ENCODE measurements around the gene IFI27L1.
A peak's percentile ranks its signal among the peaks of the same experiment; 100 is the strongest.

Gene IFI27L1

GRCh38 chr14:94079891-94080620 is 1.1 kb upstream of the IFI27L1 start:
- peak overlapping the region; percentile 87 for H3K4me3 ChIP-seq
- no peak for DNase-seq (ENCODE audit: low spot score)
- TF ChIP-seq CTCF (IDR thresholded peaks at IDR 0.05), result no peak

GRCh38 chr14:94081386-94081820 is 293 bp downstream of the IFI27L1 start:
- H3K4me3 ChIP-seq, result peak overlapping the region; percentile 87
- TF ChIP-seq CTCF (IDR thresholded peaks at IDR 0.05), result no peak
- no peak for DNase-seq (ENCODE audit: low spot score)
- peak overlapping the region; percentile 92 to 98 for H3K27ac ChIP-seq

More at GRCh38 chr14:94079891-94080620, 1.1 kb upstream of the IFI27L1 start:
- H3K27ac ChIP-seq, result peak overlapping the region; percentile 92 to 98

- DNase-seq (ENCODE audit: low spot score), result no peak
- no peak for TF ChIP-seq CTCF (IDR thresholded peaks at IDR 0.05)
- H3K4me3 ChIP-seq, result no peak overlapping the region
- no peak overlapping the region for H3K27ac ChIP-seq
Measured at GRCh38 chr14:94087891-94088290, 6.8 kb downstream of the IFI27L1 start.

- H3K27ac ChIP-seq, result no peak overlapping the region
- H3K4me3 ChIP-seq, result no peak overlapping the region
- TF ChIP-seq CTCF (IDR thresholded peaks at IDR 0.05), result no peak
- DNase-seq (ENCODE audit: low spot score), result no peak
Measured at GRCh38 chr14:94088516-94088915, 7.4 kb downstream of the IFI27L1 start.

GRCh38 chr14:94089479-94089878 is 8.4 kb downstream of the IFI27L1 start:
- DNase-seq (ENCODE audit: low spot score), result no peak
- no peak overlapping the region for H3K27ac ChIP-seq
- no peak overlapping the region for H3K4me3 ChIP-seq
- no peak for TF ChIP-seq CTCF (IDR thresholded peaks at IDR 0.05)

- TF ChIP-seq CTCF (IDR thresholded peaks at IDR 0.05), result no peak
- H3K27ac ChIP-seq, result no peak overlapping the region
- H3K4me3 ChIP-seq, result no peak overlapping the region
- DNase-seq (ENCODE audit: low spot score), result no peak
Measured at GRCh38 chr14:94093418-94093817, 12.3 kb downstream of the IFI27L1 start.

- no peak for DNase-seq (ENCODE audit: low spot score)
- H3K27ac ChIP-seq, result no peak overlapping the region
- no peak for TF ChIP-seq CTCF (IDR thresholded peaks at IDR 0.05)
- no peak overlapping the region for H3K4me3 ChIP-seq
Measured at GRCh38 chr14:94097091-94097490, 16.0 kb downstream of the IFI27L1 start.
